Measurements from ENCODE around the gene MYO1G.
A peak's percentile ranks its signal among the peaks of the same experiment; 100 is the strongest.
"Not testable (repeated sequence)": the region's sequence is repeated elsewhere in the genome, so short reads cannot be mapped to it uniquely, and the experiment has no call there.

Gene MYO1G

GRCh38 chr7:44935016-44935415 lies 43.8 kb downstream of the MYO1G start:
- TF ChIP-seq CTCF (conservative IDR thresholded peaks at IDR 0.05; ENCODE audit: low read depth): no peak
- DNase-seq (ENCODE audit: low spot score): no peak
- ChIA-PET CTCF (no interaction called here), POLR2A (ENCODE audit: low non-redundant PET) (interaction anchor here (0.7 kb wide), 1 partner anchor 414 kb away, joined by 3 read pairs; no protein-coding TSS in a partner anchor)
- H3K27ac ChIP-seq: no peak overlapping the region

- CTCF ChIA-PET; H3K27ac ChIP-seq; DNase-seq (ENCODE audit: low spot score): not testable (repeated sequence)
- POLR2A ChIA-PET (ENCODE audit: low non-redundant PET): interaction anchor here (0.7 kb wide), 1 partner anchor 414 kb away, joined by 3 read pairs; no protein-coding TSS in a partner anchor
These were observed 44.3 kb downstream of the MYO1G start for GRCh38 chr7:44934510-44934909.

- H3K27ac ChIP-seq: no peak overlapping the region
- TF ChIP-seq CTCF (conservative IDR thresholded peaks at IDR 0.05; ENCODE audit: low read depth): no peak
- ChIA-PET POLR2A (ENCODE audit: low non-redundant PET) (no interaction called here), CTCF (no interaction called here)
- no peak for DNase-seq (ENCODE audit: low spot score)
These were observed 47.9 kb downstream of the MYO1G start for GRCh38 chr7:44930921-44931320.

- CTCF ChIA-PET: no interaction called here
- no peak for DNase-seq (ENCODE audit: low spot score)
- POLR2A ChIA-PET (ENCODE audit: low non-redundant PET): no interaction called here
- TF ChIP-seq CTCF (conservative IDR thresholded peaks at IDR 0.05; ENCODE audit: low read depth): peak; percentile 38
- H3K27ac ChIP-seq: no peak overlapping the region
These were observed 56.5 kb downstream of the MYO1G start for GRCh38 chr7:44922351-44922694.

GRCh38 chr7:44921607-44922350 lies 57.0 kb downstream of the MYO1G start:
- no peak overlapping the region for H3K27ac ChIP-seq
- DNase-seq (ENCODE audit: low spot score): peak; percentile 57
- ChIA-PET CTCF (interaction anchor here (0.6 kb wide), 1 partner anchor 65 kb away, joined by 3 read pairs; no protein-coding TSS in a partner anchor), POLR2A (ENCODE audit: low non-redundant PET) (no interaction called here)
- peak; percentile 85 for TF ChIP-seq CTCF (conservative IDR thresholded peaks at IDR 0.05; ENCODE audit: low read depth)

GRCh38 chr7:44920119-44920518 lies 58.7 kb downstream of the MYO1G start:
- ChIA-PET POLR2A (ENCODE audit: low non-redundant PET) (interaction anchor here (0.7 kb wide), 1 partner anchor 31 kb away, joined by 4 read pairs; no protein-coding TSS in a partner anchor), CTCF (interaction anchor here (1.0 kb wide), 1 partner anchor 63 kb away, joined by 7 read pairs; no protein-coding TSS in a partner anchor)
- DNase-seq (ENCODE audit: low spot score): no peak
- no peak for TF ChIP-seq CTCF (conservative IDR thresholded peaks at IDR 0.05; ENCODE audit: low read depth)
- no peak overlapping the region for H3K27ac ChIP-seq

GRCh38 chr7:44918029-44918428 lies 60.8 kb downstream of the MYO1G start:
- no peak overlapping the region for H3K27ac ChIP-seq
- ChIA-PET CTCF (no interaction called here), POLR2A (ENCODE audit: low non-redundant PET) (no interaction called here)
- DNase-seq (ENCODE audit: low spot score): no peak
- TF ChIP-seq CTCF (conservative IDR thresholded peaks at IDR 0.05; ENCODE audit: low read depth): no peak

Measured in RWPE1 (cell line).